WI38 (cell line): ENCODE data around the gene SCAPER.
A peak's percentile ranks its signal among the peaks of the same experiment; 100 is the strongest.

Experiments
- H3K4me3 ChIP-seq: 2 replicates; pipeline ENCODE4 v1.5.1; 2011; ENCODE audit warnings: low read depth, mild to moderate bottlenecking, control low read depth, low read length
- CTCF ChIP-seq: IDR thresholded peaks from 2 replicates; pipeline ENCODE4 v1.5.1; 2012; ENCODE audit warnings: low read depth, mild to moderate bottlenecking, control low read depth, low read length

SCAPER gene, protein sequence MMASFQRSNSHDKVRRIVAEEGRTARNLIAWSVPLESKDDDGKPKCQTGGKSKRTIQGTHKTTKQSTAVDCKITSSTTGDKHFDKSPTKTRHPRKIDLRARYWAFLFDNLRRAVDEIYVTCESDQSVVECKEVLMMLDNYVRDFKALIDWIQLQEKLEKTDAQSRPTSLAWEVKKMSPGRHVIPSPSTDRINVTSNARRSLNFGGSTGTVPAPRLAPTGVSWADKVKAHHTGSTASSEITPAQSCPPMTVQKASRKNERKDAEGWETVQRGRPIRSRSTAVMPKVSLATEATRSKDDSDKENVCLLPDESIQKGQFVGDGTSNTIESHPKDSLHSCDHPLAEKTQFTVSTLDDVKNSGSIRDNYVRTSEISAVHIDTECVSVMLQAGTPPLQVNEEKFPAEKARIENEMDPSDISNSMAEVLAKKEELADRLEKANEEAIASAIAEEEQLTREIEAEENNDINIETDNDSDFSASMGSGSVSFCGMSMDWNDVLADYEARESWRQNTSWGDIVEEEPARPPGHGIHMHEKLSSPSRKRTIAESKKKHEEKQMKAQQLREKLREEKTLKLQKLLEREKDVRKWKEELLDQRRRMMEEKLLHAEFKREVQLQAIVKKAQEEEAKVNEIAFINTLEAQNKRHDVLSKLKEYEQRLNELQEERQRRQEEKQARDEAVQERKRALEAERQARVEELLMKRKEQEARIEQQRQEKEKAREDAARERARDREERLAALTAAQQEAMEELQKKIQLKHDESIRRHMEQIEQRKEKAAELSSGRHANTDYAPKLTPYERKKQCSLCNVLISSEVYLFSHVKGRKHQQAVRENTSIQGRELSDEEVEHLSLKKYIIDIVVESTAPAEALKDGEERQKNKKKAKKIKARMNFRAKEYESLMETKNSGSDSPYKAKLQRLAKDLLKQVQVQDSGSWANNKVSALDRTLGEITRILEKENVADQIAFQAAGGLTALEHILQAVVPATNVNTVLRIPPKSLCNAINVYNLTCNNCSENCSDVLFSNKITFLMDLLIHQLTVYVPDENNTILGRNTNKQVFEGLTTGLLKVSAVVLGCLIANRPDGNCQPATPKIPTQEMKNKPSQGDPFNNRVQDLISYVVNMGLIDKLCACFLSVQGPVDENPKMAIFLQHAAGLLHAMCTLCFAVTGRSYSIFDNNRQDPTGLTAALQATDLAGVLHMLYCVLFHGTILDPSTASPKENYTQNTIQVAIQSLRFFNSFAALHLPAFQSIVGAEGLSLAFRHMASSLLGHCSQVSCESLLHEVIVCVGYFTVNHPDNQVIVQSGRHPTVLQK (N-terminal part only)

DNA sequence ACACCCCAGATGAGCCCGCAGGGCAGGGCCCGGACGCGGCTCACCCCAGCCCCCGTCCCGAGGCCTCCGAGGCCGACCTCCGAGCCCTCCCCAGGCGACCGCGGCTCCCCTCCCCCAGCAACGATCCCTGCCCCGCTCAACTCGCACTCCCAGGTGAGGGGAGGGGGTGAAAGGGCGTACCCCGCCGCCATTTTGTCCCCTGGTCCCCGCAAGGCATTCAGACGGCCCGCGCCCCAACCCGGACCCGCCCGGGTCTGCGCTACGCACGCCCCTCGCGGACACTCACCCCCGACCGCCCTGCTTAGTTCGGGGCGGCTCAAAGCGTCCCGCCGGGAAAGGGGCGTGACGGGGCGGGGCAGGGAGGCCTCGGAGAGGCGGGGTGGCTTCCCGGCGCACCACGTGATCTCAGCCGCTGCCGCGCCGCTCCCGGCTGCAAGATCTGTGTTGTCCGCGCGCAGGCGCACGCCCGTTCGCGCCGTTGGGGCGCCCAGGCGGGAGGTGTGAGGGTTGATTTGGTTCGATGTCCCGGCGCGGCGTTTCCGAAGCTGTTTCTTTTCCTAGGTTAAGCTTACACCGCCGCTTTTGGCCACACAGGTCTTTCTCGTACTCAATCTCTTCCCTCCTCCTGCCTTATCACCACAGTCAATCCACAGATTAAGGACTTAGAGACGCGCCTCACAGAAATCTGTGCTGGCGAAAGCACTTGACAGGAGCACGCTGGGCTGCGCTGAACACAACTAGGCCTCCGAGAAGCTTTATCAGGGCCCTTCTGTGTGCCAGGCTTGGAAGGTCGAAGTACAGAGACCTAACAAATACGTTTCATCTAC is at the start of gene SCAPER:
SCAPER (minus strand) TSS at position 328 of the 827 bp plus-strand sequence. CDS start 21,523 bp downstream, outside the sequence.
- H3K4me3 ChIP-seq, result peak within 1 kb of the TSS; percentile 82
- TF ChIP-seq CTCF, result no peak

DNA sequence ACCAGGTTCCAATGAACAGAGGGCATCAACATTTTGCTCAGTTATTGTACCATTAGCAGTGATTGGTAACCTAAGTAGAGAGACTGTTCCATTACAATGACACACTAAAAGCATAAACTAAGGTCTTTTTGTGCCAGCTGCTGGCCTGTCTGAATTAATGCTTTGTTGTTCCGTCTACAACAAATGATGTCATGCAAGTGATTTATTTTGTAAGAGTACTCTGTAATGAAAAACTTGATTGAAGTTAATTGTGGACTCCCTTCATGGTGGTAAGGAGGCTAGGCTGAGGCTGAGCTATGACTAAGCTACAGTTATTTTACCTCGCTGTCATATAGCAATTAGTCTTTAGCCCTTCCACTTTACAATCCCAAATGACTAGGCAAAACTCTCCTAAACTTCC is 49.6 kb upstream of the SCAPER start:
- H3K4me3 ChIP-seq, result no peak overlapping the region
- TF ChIP-seq CTCF, result no peak

GRCh38 chr15:76953913-76954312 is 48.8 kb upstream of the SCAPER start:
- TF ChIP-seq CTCF, result no peak
- H3K4me3 ChIP-seq, result no peak overlapping the region

- no peak for TF ChIP-seq CTCF
- H3K4me3 ChIP-seq, result no peak overlapping the region
Measured at GRCh38 chr15:76951220-76951619, 46.1 kb upstream of the SCAPER start.

DNA sequence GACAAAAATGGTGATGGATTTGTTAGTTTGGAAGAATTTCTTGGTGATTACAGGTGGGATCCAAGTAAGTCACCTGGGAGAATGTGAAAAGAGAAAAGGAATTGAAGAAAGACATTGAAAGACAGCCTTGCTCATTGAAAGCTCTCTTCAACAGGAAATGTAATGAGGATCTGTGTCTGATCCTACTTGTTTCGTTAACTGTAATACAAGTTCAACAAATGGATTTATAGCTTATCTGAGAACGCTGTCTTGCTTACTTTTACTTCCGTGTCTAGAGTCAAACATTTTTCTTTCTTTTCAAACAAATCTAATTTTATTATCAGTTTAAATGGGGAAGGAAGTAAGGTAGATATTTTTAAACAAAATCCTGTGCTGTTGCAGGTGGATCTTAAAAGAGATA is 42.3 kb upstream of the SCAPER start:
- no peak for TF ChIP-seq CTCF
- no peak overlapping the region for H3K4me3 ChIP-seq

DNA sequence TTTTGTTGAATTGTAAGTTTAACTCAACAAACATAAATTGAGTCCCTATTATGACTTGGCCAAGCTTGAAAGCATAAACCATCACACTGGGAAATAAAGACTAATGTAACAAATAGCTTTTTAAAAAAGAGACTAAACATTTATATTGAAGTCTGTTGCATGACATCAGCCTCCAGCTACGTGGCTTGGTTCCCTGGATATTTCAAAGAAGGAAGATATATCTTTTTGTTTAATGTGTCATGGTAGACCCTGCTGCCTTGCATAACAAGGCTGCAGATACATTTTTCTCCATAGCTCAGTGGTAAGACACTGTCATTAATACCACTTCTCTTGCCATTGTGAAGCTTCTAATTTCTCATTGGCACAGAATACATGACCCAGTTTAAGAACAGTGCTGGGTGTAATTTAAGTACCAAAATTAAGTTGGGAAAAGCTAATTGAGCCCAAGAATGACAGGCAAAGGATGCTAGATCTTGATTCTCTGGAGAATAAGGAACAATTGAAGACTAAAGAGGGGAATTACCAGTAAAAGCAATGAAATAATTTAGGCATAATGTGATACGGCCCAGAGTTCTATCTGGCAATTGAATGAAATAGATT is 40.5 kb upstream of the SCAPER start:
- no peak for TF ChIP-seq CTCF
- no peak overlapping the region for H3K4me3 ChIP-seq
